CD4-positive, alpha-beta memory T cell (primary cell): Measurements from ENCODE around the gene PLEKHH3. TPM values are rescaled to one million over a fixed set of nuclear protein-coding genes. Genes with fewer than 3 reads are reported as not detected.

Source experiments
- CTCF ChIA-PET: fragments of 350-600 bp; sonication (Branson Sonifier 250); formaldehyde crosslinking; loops from one replicate; lab custom pipeline; 2021; ENCODE audit warnings: inconsistent platforms; ENCODE audit not compliant: partially characterized antibody; lab: Charles Lee
- POLR2A ChIA-PET: fragments of 350-600 bp; sonication (Branson Sonifier 250); formaldehyde crosslinking; loops from one replicate; lab custom pipeline; 2021; ENCODE audit not compliant: partially characterized antibody; lab: Charles Lee
- DNase-seq, 5 donors: peaks; one replicate each; pipeline versions ENCODE4 v3.0.0 to v3.0.0-alpha.2; 2020 to 2022; ENCODE audit warnings: mixed read lengths in 1 of 5
- H3K27ac ChIP-seq: one replicate; pipeline ENCODE4 v1.7.0; 2013; ENCODE audit warnings: low read depth, low read length
- H3K27me3 ChIP-seq: 2 replicates; pipeline ENCODE4 v1.7.0; 2013; ENCODE audit warnings: mild to moderate bottlenecking, low read length, moderate library complexity; ENCODE audit not compliant: insufficient read depth
- H3K36me3 ChIP-seq: 2 replicates; pipeline ENCODE4 v1.7.0; 2013; ENCODE audit warnings: mild to moderate bottlenecking, low read length, moderate library complexity; ENCODE audit not compliant: insufficient read depth
- H3K4me1 ChIP-seq: 2 replicates; pipeline ENCODE4 v1.7.0; 2013; ENCODE audit warnings: mild to moderate bottlenecking, low read length, moderate library complexity; ENCODE audit not compliant: insufficient read depth
- H3K4me3 ChIP-seq, 2 donors: one replicate each; pipeline ENCODE4 v1.7.0; 2013; ENCODE audit warnings: low read length in 2 of 2, mild to moderate bottlenecking in 1 of 2
- H3K9me3 ChIP-seq, 2 donors: one replicate each; pipeline ENCODE4 v1.7.0; 2013; ENCODE audit warnings: low read length in 2 of 2, control low read depth in 1 of 2; ENCODE audit not compliant: control insufficient read depth in 1 of 2
- H3K27ac Mint-ChIP-seq, 7 donors: one replicate each; pipeline ENCODE4 v1.8.0; 2020 to 2021; ENCODE audit warnings: mixed read lengths in 7 of 7, mild to moderate bottlenecking in 6 of 7, inconsistent platforms in 3 of 7, moderate library complexity in 3 of 7
- H3K27me3 Mint-ChIP-seq, 2 donors: one replicate each; pipeline ENCODE4 v1.8.0; 2020 to 2021; ENCODE audit warnings: mixed read lengths in 2 of 2
- H3K36me3 Mint-ChIP-seq, 2 donors: one replicate each; pipeline ENCODE4 v1.8.0; 2020 to 2021; ENCODE audit warnings: mixed read lengths in 2 of 2, inconsistent platforms in 1 of 2, mild to moderate bottlenecking in 1 of 2
- H3K4me1 Mint-ChIP-seq, 4 donors: one replicate each; pipeline ENCODE4 v1.8.0; 2020 to 2021; ENCODE audit warnings: mixed read lengths in 4 of 4, mild to moderate bottlenecking in 1 of 4
- H3K4me3 Mint-ChIP-seq, 8 donors: one replicate each; pipeline ENCODE4 v1.8.0; 2020 to 2021; ENCODE audit warnings: mixed read lengths in 8 of 8, mild to moderate bottlenecking in 7 of 8, moderate library complexity in 6 of 8, inconsistent platforms in 3 of 8
- H3K9me3 Mint-ChIP-seq, 8 donors: one replicate each; pipeline ENCODE4 v1.8.0; 2020 to 2021; ENCODE audit warnings: mixed read lengths in 8 of 8, mild to moderate bottlenecking in 5 of 8, inconsistent platforms in 3 of 8, moderate library complexity in 1 of 8
- intact Hi-C: fragments of 100-400 bp; cut with micrococcal nuclease; formaldehyde crosslinking; loops from one replicate; pipeline ENCODE4 v1.15.1; 2023
- polyA plus RNA-seq, 2 donors: library from polyadenylated mRNA; unstranded; fragments of 300-500 nt; fragmentation: Illumina TruSeq; gene quantifications; one replicate each; pipeline ENCODE4 v1.2.3, GENCODE V29; 2021
- total RNA-seq, 2 experiments: library from RNA; stranded (reverse); gene quantifications; one replicate each; pipeline ENCODE4 v1.2.3, GENCODE V29; 2021

Gene PLEKHH3
- total and polyA plus RNA-seq, 4 experiments from 2014 or later = 0.15 to 0.32 (median 0.19) TPM

- peaks cover 57% of the 10 kb centered on the region for H3K4me1 ChIP-seq
- peaks cover 0 to 5% of the 10 kb centered on the region in 2 donors for H3K36me3 Mint-ChIP-seq
- H3K9me3 ChIP-seq = no peaks in the 10 kb centered on the region
- peaks cover 41% of the 10 kb centered on the region for H3K27me3 ChIP-seq
- POLR2A ChIA-PET = interaction anchor here (3.4 kb wide), 1 partner anchor 11 kb away, joined by 9 read pairs; no protein-coding TSS in a partner anchor
- peaks cover 15 to 21% of the 10 kb centered on the region in 2 donors for H3K27me3 Mint-ChIP-seq
- intact Hi-C loops = no loop called here
- peak overlapping the region in 1 of 8 donors; percentile 26 for H3K4me3 Mint-ChIP-seq
- DNase-seq = no peak
- H3K9me3 Mint-ChIP-seq = peaks cover 0 to 1% (median 0%) of the 10 kb centered on the region in 8 donors
- CTCF ChIA-PET = interaction anchor here (0.7 to 1.6 kb wide), 4 partner anchors 64 to 107 kb away, joined by 3 to 6 read pairs (median 3); partner anchors contain the start of genes RETREG3 and TUBG1
- no peaks in the 10 kb centered on the region for H3K36me3 ChIP-seq
- peaks cover 18 to 60% (median 31%) of the 10 kb centered on the region in 4 donors for H3K4me1 Mint-ChIP-seq
- no peak overlapping the region for H3K27ac ChIP-seq
- H3K4me3 ChIP-seq = no peak overlapping the region
- H3K27ac Mint-ChIP-seq = no peak overlapping the region
These were observed 3.4 kb downstream of the PLEKHH3 start for GRCh38 chr17:42673266-42673884.

GRCh38 chr17:42672038-42672437, 4.8 kb downstream of the PLEKHH3 start:
- no peak for DNase-seq
- Mint-ChIP-seq H3K36me3 (peaks cover 0 to 2% of the 10 kb centered on the region in 2 donors), H3K27me3 (peaks cover 15 to 20% of the 10 kb centered on the region in 2 donors), H3K9me3 (no peaks in the 10 kb centered on the region), H3K4me3 (peak overlapping the region in 2 of 8 donors; percentile 81 to 84), H3K27ac (no peak overlapping the region), H3K4me1 (peaks cover 12 to 47% (median 24%) of the 10 kb centered on the region in 4 donors)
- Histone ChIP-seq H3K4me3 (no peak overlapping the region), H3K36me3 (no peaks in the 10 kb centered on the region), H3K27me3 (peaks cover 41% of the 10 kb centered on the region), H3K27ac (no peak overlapping the region), H3K4me1 (peaks cover 46% of the 10 kb centered on the region), H3K9me3 (no peaks in the 10 kb centered on the region)
- intact Hi-C loops = no loop called here
- ChIA-PET POLR2A (interaction anchor here (0.7 to 3.4 kb wide), 5 partner anchors 10 to 95 kb away, joined by 3 to 9 read pairs (median 3); partner anchors contain the start of genes CNTNAP1 and TUBG1), CTCF (interaction anchor here (1.0 to 1.6 kb wide), 2 partner anchors 9 to 94 kb away, joined by 4 to 6 read pairs; no protein-coding TSS in a partner anchor)

GRCh38 chr17:42670789-42671657, 5.8 kb downstream of the PLEKHH3 start:
- Histone ChIP-seq H3K9me3 (no peaks in the 10 kb centered on the region), H3K4me3 (peak overlapping the region in 1 of 2 donors; percentile 38), H3K4me1 (peaks cover 39% of the 10 kb centered on the region), H3K36me3 (no peaks in the 10 kb centered on the region), H3K27ac (no peak overlapping the region), H3K27me3 (peaks cover 40% of the 10 kb centered on the region)
- peak overlapping the region; percentile 67 to 84 (median 76) for H3K4me3 Mint-ChIP-seq
- H3K9me3 Mint-ChIP-seq = no peaks in the 10 kb centered on the region
- intact Hi-C loops = loop anchor here (1.0 kb wide), 1 partner anchor 8 kb away; no protein-coding TSS in a partner anchor
- DNase-seq = no peak
- CTCF ChIA-PET = interaction anchor here (1.0 to 1.6 kb wide), 3 partner anchors 8 to 93 kb away, joined by 4 to 6 read pairs (median 5); no protein-coding TSS in a partner anchor
- H3K36me3 Mint-ChIP-seq = peaks cover 7 to 9% of the 10 kb centered on the region in 2 donors
- H3K27ac Mint-ChIP-seq = peak overlapping the region in 3 of 7 donors; percentile 30 to 81 (median 54)
- H3K27me3 Mint-ChIP-seq = peaks cover 13 to 18% of the 10 kb centered on the region in 2 donors
- POLR2A ChIA-PET = interaction anchor here (1.1 to 3.4 kb wide), 4 partner anchors 9 to 61 kb away, joined by 3 to 9 read pairs (median 4); partner anchors contain the start of genes CNTNAP1 and TUBG1
- H3K4me1 Mint-ChIP-seq = peaks cover 11 to 39% (median 22%) of the 10 kb centered on the region in 4 donors

GRCh38 chr17:42669977-42670788, 6.6 kb downstream of the PLEKHH3 start:
- Mint-ChIP-seq H3K4me3 (peak overlapping the region; percentile 69 to 84 (median 78)), H3K27me3 (peaks cover 13 to 18% of the 10 kb centered on the region in 2 donors), H3K9me3 (no peaks in the 10 kb centered on the region), H3K36me3 (peaks cover 15% of the 10 kb centered on the region in 2 donors), H3K27ac (peak overlapping the region in 4 of 7 donors; percentile 42 to 79 (median 59)), H3K4me1 (peaks cover 11 to 39% (median 22%) of the 10 kb centered on the region in 4 donors)
- CTCF ChIA-PET = interaction anchor here (1.5 to 1.6 kb wide), 3 partner anchors 9 to 92 kb away, joined by 4 to 6 read pairs (median 5); partner anchors contain the start of gene PSMC3IP
- H3K27me3 ChIP-seq = peaks cover 32% of the 10 kb centered on the region
- peak in 3 of 5 donors; percentile 51 to 61 (median 57) for DNase-seq
- no peaks in the 10 kb centered on the region for H3K9me3 ChIP-seq
- POLR2A ChIA-PET = interaction anchor here (0.9 to 3.4 kb wide), 4 partner anchors 8 to 14 kb away, joined by 3 to 9 read pairs (median 5); partner anchors contain the start of gene TUBG2
- H3K4me1 ChIP-seq = peaks cover 30% of the 10 kb centered on the region
- peak overlapping the region in 1 of 2 donors; percentile 38 for H3K4me3 ChIP-seq
- no peak overlapping the region for H3K27ac ChIP-seq
- H3K36me3 ChIP-seq = no peaks in the 10 kb centered on the region
- intact Hi-C loops = loop anchor here (1.0 kb wide), 1 partner anchor 9 kb away; no protein-coding TSS in a partner anchor

- Histone ChIP-seq H3K27me3 (peaks cover 27% of the 10 kb centered on the region), H3K4me1 (peaks cover 27% of the 10 kb centered on the region), H3K27ac (no peak overlapping the region), H3K4me3 (no peak overlapping the region), H3K36me3 (no peaks in the 10 kb centered on the region), H3K9me3 (no peaks in the 10 kb centered on the region)
- intact Hi-C loops = no loop called here
- CTCF ChIA-PET = interaction anchor here (0.8 to 1.5 kb wide), 3 partner anchors 11 to 92 kb away, joined by 3 to 4 read pairs (median 3); partner anchors contain the start of gene PSMC3IP
- H3K36me3 Mint-ChIP-seq = peaks cover 15% of the 10 kb centered on the region in 2 donors
- DNase-seq = no peak
- H3K4me3 Mint-ChIP-seq = peak overlapping the region in 5 of 8 donors; percentile 27 to 79 (median 54)
- POLR2A ChIA-PET = interaction anchor here (0.9 to 2.2 kb wide), 5 partner anchors 8 to 61 kb away, joined by 3 to 6 read pairs (median 5); partner anchors contain the start of gene TUBG2
- no peaks in the 10 kb centered on the region for H3K9me3 Mint-ChIP-seq
- H3K27me3 Mint-ChIP-seq = peaks cover 9 to 14% of the 10 kb centered on the region in 2 donors
- H3K27ac Mint-ChIP-seq = no peak overlapping the region
- H3K4me1 Mint-ChIP-seq = peaks cover 10 to 33% (median 18%) of the 10 kb centered on the region in 4 donors
These were observed 7.2 kb downstream of the PLEKHH3 start for GRCh38 chr17:42669705-42669976.
